CD4-positive, alpha-beta T cell (primary cell): ENCODE measurements around the gene CCNG2. TPM values are rescaled to one million over a fixed set of nuclear protein-coding genes. Genes with fewer than 3 reads are reported as not detected.

ENCODE experiments used
- ATAC-seq: fragments of 200-7000 bp; cut with Tn5 transposase; one replicate; pipeline ENCODE4 v1.10.0; 2022; ENCODE audit warnings: mild to moderate bottlenecking; ENCODE audit not compliant: poor library complexity
- CTCF ChIA-PET: fragments of 350-600 bp; sonication (Branson Sonifier 250); formaldehyde crosslinking; loops from one replicate; lab custom pipeline; 2021; ENCODE audit warnings: antibody characterized with exemption, inconsistent platforms; lab: Charles Lee
- POLR2A ChIA-PET: fragments of 350-600 bp; sonication (Branson Sonifier 250); formaldehyde crosslinking; loops from one replicate; lab custom pipeline; 2021; ENCODE audit warnings: antibody characterized with exemption, inconsistent platforms; lab: Charles Lee
- DNase-seq, 14 experiments: peaks; one replicate each; pipeline ENCODE4 v3.0.0-alpha.2; 2013 to 2020; ENCODE audit warnings: mixed read lengths in 2 of 14
- H3K27ac ChIP-seq, 2 donors: one replicate each; pipeline versions ENCODE4 v1.5.1 to v1.7.0; 2013; ENCODE audit warnings: low read length in 2 of 2, low read depth in 1 of 2, mild to moderate bottlenecking in 1 of 2
- H3K27me3 ChIP-seq, 2 experiments: 1 replicate in 1 of 2; 2 replicates in 1 of 2; pipeline versions ENCODE4 v1.6.1 to v1.7.0; 2013; ENCODE audit warnings: low read length in 2 of 2, control low read depth in 1 of 2, mild to moderate bottlenecking in 1 of 2, moderate library complexity in 1 of 2; ENCODE audit not compliant: insufficient read depth in 2 of 2, control insufficient read depth in 1 of 2
- H3K36me3 ChIP-seq: one replicate; pipeline ENCODE4 v1.6.1; 2013; ENCODE audit warnings: low read length, control low read depth; ENCODE audit not compliant: insufficient read depth
- H3K4me1 ChIP-seq: one replicate; pipeline ENCODE4 v1.6.1; 2013; ENCODE audit warnings: low read length, control low read depth; ENCODE audit not compliant: insufficient read depth
- H3K4me3 ChIP-seq: one replicate; pipeline ENCODE4 v1.5.1; 2013; ENCODE audit warnings: mild to moderate bottlenecking, low read length, moderate library complexity
- H3K9me3 ChIP-seq, 2 experiments: 1 replicate in 1 of 2; 2 replicates in 1 of 2; pipeline versions ENCODE4 v1.6.1 to v1.7.0; 2013; ENCODE audit warnings: low read length in 2 of 2, mild to moderate bottlenecking in 2 of 2, control low read depth in 1 of 2, moderate library complexity in 1 of 2; ENCODE audit not compliant: control insufficient read depth in 1 of 2, insufficient read depth in 1 of 2
- H3K27ac Mint-ChIP-seq: one replicate; pipeline ENCODE4 v1.8.0; 2020; ENCODE audit warnings: mixed read lengths
- H3K27me3 Mint-ChIP-seq: one replicate; pipeline ENCODE4 v1.8.0; 2021; ENCODE audit warnings: mixed read lengths
- H3K36me3 Mint-ChIP-seq: one replicate; pipeline ENCODE4 v1.8.0; 2021; ENCODE audit warnings: low read depth, mixed read lengths
- H3K4me1 Mint-ChIP-seq: one replicate; pipeline ENCODE4 v1.8.0; 2021; ENCODE audit warnings: low read depth, mixed read lengths
- H3K4me3 Mint-ChIP-seq: one replicate; pipeline ENCODE4 v1.8.0; 2020; ENCODE audit warnings: mild to moderate bottlenecking, mixed read lengths
- H3K9me3 Mint-ChIP-seq: one replicate; pipeline ENCODE4 v1.8.0; 2020; ENCODE audit warnings: mixed read lengths
- CTCF ChIP-seq: fragments of 200-600 bp; IDR thresholded peaks from one replicate; pipeline ENCODE4 v1.8.0; 2022; ENCODE audit warnings: antibody characterized with exemption, mild to moderate bottlenecking
- intact Hi-C, 2 experiments: fragments of 100-400 bp; cut with DNase I in 1 of 2; cut with micrococcal nuclease in 1 of 2; formaldehyde crosslinking; loops; one replicate each; pipeline versions ENCODE4 v1.15.1 to v1.9.0; 2023 to 2025; cut with DNase I, micrococcal nuclease
- total RNA-seq, 174 experiments: library from RNA in 2 of 174; stranded (reverse) in 2 of 174; gene quantifications; one replicate each; pipeline ENCODE4 v1.2.3 and lab custom pipeline; 2021 to 2026

CCNG2 gene
- total RNA-seq, 2 experiments from 2014 or later = 20.6 to 21.3 TPM

DNA sequence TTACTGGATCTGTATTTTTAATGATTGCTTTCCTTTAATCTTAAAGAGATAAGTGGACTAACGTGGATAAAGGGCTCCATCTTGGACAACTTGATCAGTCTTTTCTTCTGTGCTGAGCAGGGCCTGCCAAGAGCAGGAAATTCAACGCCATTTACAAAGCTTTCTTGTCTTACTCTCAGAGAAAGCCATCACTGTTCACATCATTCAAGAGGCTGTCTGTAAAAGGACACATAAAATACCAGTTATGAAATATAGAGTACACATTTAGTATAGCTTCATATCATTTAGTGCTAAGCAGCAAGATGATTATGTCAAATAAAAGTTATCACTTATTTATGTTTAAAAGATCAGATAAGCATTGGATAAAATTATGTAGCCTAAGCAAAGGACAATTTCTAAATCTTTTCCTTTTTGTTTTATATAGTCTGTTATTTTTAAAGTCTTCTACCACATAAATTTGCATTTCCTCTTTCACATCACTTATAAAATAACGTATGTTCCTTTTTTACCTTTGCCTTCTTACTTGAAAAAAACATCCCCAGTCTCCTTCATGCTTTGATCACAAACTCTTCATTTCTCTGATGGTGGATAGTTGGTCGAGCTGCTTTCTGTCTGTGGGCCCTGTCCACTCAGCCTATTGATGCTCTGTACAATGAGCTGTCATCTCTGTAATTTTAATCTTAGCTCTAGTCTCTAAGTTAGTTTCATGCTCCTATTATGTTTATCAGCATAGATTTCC lies 2.1 kb upstream of the CCNG2 start:
- DNase-seq (no peak), ATAC-seq (no peak)
- H3K27ac ChIP-seq = no peak overlapping the region
- H3K27ac Mint-ChIP-seq = peak overlapping the region; percentile 97
- peaks cover 20% of the 10 kb centered on the region for H3K4me1 ChIP-seq
- no peaks in the 10 kb centered on the region for H3K9me3 ChIP-seq
- peaks cover 8% of the 10 kb centered on the region for H3K27me3 Mint-ChIP-seq
- peaks cover 54% of the 10 kb centered on the region for H3K4me1 Mint-ChIP-seq
- POLR2A ChIA-PET = interaction anchor here (1.3 to 5.3 kb wide), 6 partner anchors 9 to 160 kb away, joined by 4 to 76 read pairs (median 14); partner anchors contain the start of gene CCNI
- no peak overlapping the region for H3K4me3 ChIP-seq
- peak overlapping the region; percentile 95 for H3K4me3 Mint-ChIP-seq
- TF ChIP-seq CTCF = no peak
- no peaks in the 10 kb centered on the region for H3K27me3 ChIP-seq
- CTCF ChIA-PET = interaction anchor here (0.6 to 2.3 kb wide), 7 partner anchors 10 to 1360 kb away, joined by 3 to 7 read pairs (median 3); no protein-coding TSS in a partner anchor
- peaks cover 19% of the 10 kb centered on the region for H3K36me3 Mint-ChIP-seq
- H3K36me3 ChIP-seq = no peaks in the 10 kb centered on the region
- H3K9me3 Mint-ChIP-seq = no peaks in the 10 kb centered on the region
- intact Hi-C loops = loop anchor here (5.0 to 10.0 kb wide), 10 partner anchors 47 to 1640 kb away; partner anchors contain the start of genes RCHY1 (in 1 of the 2), SCARB2 (in 1 of the 2), SEPTIN11 (in 1 of the 2) and THAP6 (in 1 of the 2)

- DNase-seq (no peak), ATAC-seq (no peak)
- no peak overlapping the region for H3K27ac ChIP-seq
- H3K9me3 ChIP-seq = no peaks in the 10 kb centered on the region
- TF ChIP-seq CTCF = no peak
- H3K27me3 ChIP-seq = no peaks in the 10 kb centered on the region
- intact Hi-C loops = loop anchor here (2.0 to 10.0 kb wide), 11 partner anchors 46 to 1641 kb away; partner anchors contain the start of genes RCHY1 (in 1 of the 2), SCARB2 (in 1 of the 2), SEPTIN11 (in 1 of the 2) and THAP6 (in 1 of the 2)
- H3K4me3 Mint-ChIP-seq = peak overlapping the region; percentile 95
- ChIA-PET POLR2A (interaction anchor here (1.0 to 5.3 kb wide), 7 partner anchors 9 to 161 kb away, joined by 4 to 76 read pairs (median 7); partner anchors contain the start of gene CCNI), CTCF (interaction anchor here (0.6 to 2.3 kb wide), 8 partner anchors 9 to 1360 kb away, joined by 3 to 7 read pairs (median 3); no protein-coding TSS in a partner anchor)
- H3K9me3 Mint-ChIP-seq = no peaks in the 10 kb centered on the region
- H3K4me1 ChIP-seq = peaks cover 20% of the 10 kb centered on the region
- H3K4me3 ChIP-seq = peak overlapping the region; percentile 89
- no peaks in the 10 kb centered on the region for H3K36me3 ChIP-seq
- peaks cover 24% of the 10 kb centered on the region for H3K36me3 Mint-ChIP-seq
- peak overlapping the region; percentile 97 for H3K27ac Mint-ChIP-seq
- peaks cover 54% of the 10 kb centered on the region for H3K4me1 Mint-ChIP-seq
- H3K27me3 Mint-ChIP-seq = peaks cover 8% of the 10 kb centered on the region
Observed at GRCh38 chr4:77155631-77156452, 1.2 kb upstream of the CCNG2 start.

DNA sequence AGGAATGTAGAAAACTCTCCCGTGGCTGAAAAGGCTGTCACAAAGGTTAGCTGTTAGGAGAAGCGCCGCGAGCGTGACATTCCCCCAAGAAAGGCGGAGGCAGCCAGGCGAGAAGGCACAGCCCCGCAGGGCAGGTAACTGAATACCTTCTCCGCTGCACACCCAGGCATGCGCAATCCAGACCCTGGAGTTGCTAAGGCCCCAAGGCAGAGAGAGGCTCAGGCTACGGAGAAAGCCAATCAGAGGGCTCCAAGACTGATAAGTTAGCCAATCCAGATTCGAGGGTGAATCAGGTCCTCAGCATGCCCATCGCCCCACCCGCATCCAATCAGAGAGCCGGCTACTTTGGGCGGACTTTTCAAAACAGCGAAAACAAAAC lies 485 bp upstream of the CCNG2 start:
- ChIA-PET CTCF (interaction anchor here (0.9 to 2.3 kb wide), 5 partner anchors 24 to 977 kb away, joined by 3 to 7 read pairs (median 3); no protein-coding TSS in a partner anchor), POLR2A (interaction anchor here (1.0 to 5.3 kb wide), 7 partner anchors 10 to 1008 kb away, joined by 3 to 76 read pairs (median 5); partner anchors contain the start of genes CCNI and NUP54)
- intact Hi-C loops = loop anchor here (2.0 to 10.0 kb wide), 11 partner anchors 46 to 1642 kb away; partner anchors contain the start of genes RCHY1 (in 1 of the 2), SCARB2 (in 1 of the 2), SEPTIN11 (in 1 of the 2) and THAP6 (in 1 of the 2)
- ATAC-seq (peak; percentile 95), DNase-seq (peak; percentile 90 to 100 (median 96))
- peak overlapping the region; percentile 97 for H3K27ac Mint-ChIP-seq
- peaks cover 54% of the 10 kb centered on the region for H3K4me1 Mint-ChIP-seq
- H3K4me3 ChIP-seq = peak overlapping the region; percentile 89
- peak overlapping the region; percentile 95 for H3K4me3 Mint-ChIP-seq
- peaks cover 5% of the 10 kb centered on the region for H3K27me3 Mint-ChIP-seq
- TF ChIP-seq CTCF = no peak
- peaks cover 20% of the 10 kb centered on the region for H3K4me1 ChIP-seq
- H3K9me3 Mint-ChIP-seq = no peaks in the 10 kb centered on the region
- no peaks in the 10 kb centered on the region for H3K9me3 ChIP-seq
- H3K27me3 ChIP-seq = no peaks in the 10 kb centered on the region
- H3K27ac ChIP-seq = peak overlapping the region; percentile 52 to 71
- H3K36me3 Mint-ChIP-seq = peaks cover 24% of the 10 kb centered on the region
- H3K36me3 ChIP-seq = peaks cover 2% of the 10 kb centered on the region
